ENCODE data around the gene UBASH3B.

UBASH3B gene

GRCh38 chr11:122773781-122774266, 118.3 kb downstream of the UBASH3B start:
- Histone ChIP-seq H3K27me3 (ENCODE audit: control insufficient read depth in 1 of 2, insufficient read depth in 2 of 2, low read length in 2 of 2) (peaks cover 0 to 2% of the 10 kb centered on the region in 2 donors), H3K36me3 (ENCODE audit: control insufficient read depth in 2 of 2, insufficient read depth in 2 of 2, low read length in 2 of 2) (no peaks in the 10 kb centered on the region), H3K4me1 (ENCODE audit: control insufficient read depth, insufficient read depth, low read length) (no peaks in the 10 kb centered on the region), H3K9ac (ENCODE audit: low read length in 2 of 2) (no peak overlapping the region), H3K27ac (ENCODE audit: low read length) (no peak overlapping the region), H3K4me3 (ENCODE audit: low read length in 2 of 2) (no peak overlapping the region), H3K9me3 (ENCODE audit: control insufficient read depth in 2 of 2, low read length in 2 of 2) (no peaks in the 10 kb centered on the region)

- H3K4me3 ChIP-seq (ENCODE audit: low read length in 2 of 2): no peak overlapping the region
- no peaks in the 10 kb centered on the region for H3K9me3 ChIP-seq (ENCODE audit: control insufficient read depth in 2 of 2, low read length in 2 of 2)
- no peaks in the 10 kb centered on the region for H3K36me3 ChIP-seq (ENCODE audit: control insufficient read depth in 2 of 2, insufficient read depth in 2 of 2, low read length in 2 of 2)
- no peak overlapping the region for H3K9ac ChIP-seq (ENCODE audit: low read length in 2 of 2)
- no peak overlapping the region for H3K27ac ChIP-seq (ENCODE audit: low read length)
- peaks cover 0 to 2% of the 10 kb centered on the region in 2 donors for H3K27me3 ChIP-seq (ENCODE audit: control insufficient read depth in 1 of 2, insufficient read depth in 2 of 2, low read length in 2 of 2)
- peaks cover 1% of the 10 kb centered on the region for H3K4me1 ChIP-seq (ENCODE audit: control insufficient read depth, insufficient read depth, low read length)
These were observed 120.3 kb downstream of the UBASH3B start for GRCh38 chr11:122775675-122776271.

GRCh38 chr11:122776546-122776945, 121.0 kb downstream of the UBASH3B start:
- Histone ChIP-seq H3K4me1 (ENCODE audit: control insufficient read depth, insufficient read depth, low read length) (peaks cover 7% of the 10 kb centered on the region), H3K9ac (ENCODE audit: low read length in 2 of 2) (no peak overlapping the region), H3K27me3 (ENCODE audit: control insufficient read depth in 1 of 2, insufficient read depth in 2 of 2, low read length in 2 of 2) (peaks cover 0 to 2% of the 10 kb centered on the region in 2 donors), H3K36me3 (ENCODE audit: control insufficient read depth in 2 of 2, insufficient read depth in 2 of 2, low read length in 2 of 2) (no peaks in the 10 kb centered on the region), H3K27ac (ENCODE audit: low read length) (no peak overlapping the region), H3K9me3 (ENCODE audit: control insufficient read depth in 2 of 2, low read length in 2 of 2) (no peaks in the 10 kb centered on the region), H3K4me3 (ENCODE audit: low read length in 2 of 2) (no peak overlapping the region)

- Histone ChIP-seq H3K4me3 (ENCODE audit: low read length in 2 of 2) (no peak overlapping the region), H3K27ac (ENCODE audit: low read length) (no peak overlapping the region), H3K9ac (ENCODE audit: low read length in 2 of 2) (no peak overlapping the region), H3K4me1 (ENCODE audit: control insufficient read depth, insufficient read depth, low read length) (peaks cover 7% of the 10 kb centered on the region), H3K27me3 (ENCODE audit: control insufficient read depth in 1 of 2, insufficient read depth in 2 of 2, low read length in 2 of 2) (peaks cover 0 to 2% of the 10 kb centered on the region in 2 donors), H3K9me3 (ENCODE audit: control insufficient read depth in 2 of 2, low read length in 2 of 2) (no peaks in the 10 kb centered on the region), H3K36me3 (ENCODE audit: control insufficient read depth in 2 of 2, insufficient read depth in 2 of 2, low read length in 2 of 2) (no peaks in the 10 kb centered on the region)
These were observed 121.8 kb downstream of the UBASH3B start for GRCh38 chr11:122777343-122777742.

- no peak overlapping the region for H3K27ac ChIP-seq (ENCODE audit: low read length)
- no peak overlapping the region for H3K9ac ChIP-seq (ENCODE audit: low read length in 2 of 2)
- no peaks in the 10 kb centered on the region for H3K9me3 ChIP-seq (ENCODE audit: control insufficient read depth in 2 of 2, low read length in 2 of 2)
- peaks cover 0 to 2% of the 10 kb centered on the region in 2 donors for H3K27me3 ChIP-seq (ENCODE audit: control insufficient read depth in 1 of 2, insufficient read depth in 2 of 2, low read length in 2 of 2)
- no peaks in the 10 kb centered on the region for H3K36me3 ChIP-seq (ENCODE audit: control insufficient read depth in 2 of 2, insufficient read depth in 2 of 2, low read length in 2 of 2)
- H3K4me1 ChIP-seq (ENCODE audit: control insufficient read depth, insufficient read depth, low read length): peaks cover 7% of the 10 kb centered on the region
- H3K4me3 ChIP-seq (ENCODE audit: low read length in 2 of 2): no peak overlapping the region
These were observed 122.6 kb downstream of the UBASH3B start for GRCh38 chr11:122778148-122778547.

GRCh38 chr11:122779047-122779629, 123.6 kb downstream of the UBASH3B start:
- H3K4me1 ChIP-seq (ENCODE audit: control insufficient read depth, insufficient read depth, low read length): peaks cover 7% of the 10 kb centered on the region
- H3K27ac ChIP-seq (ENCODE audit: low read length): no peak overlapping the region
- H3K36me3 ChIP-seq (ENCODE audit: control insufficient read depth in 2 of 2, insufficient read depth in 2 of 2, low read length in 2 of 2): no peaks in the 10 kb centered on the region
- H3K9ac ChIP-seq (ENCODE audit: low read length in 2 of 2): no peak overlapping the region
- no peaks in the 10 kb centered on the region for H3K9me3 ChIP-seq (ENCODE audit: control insufficient read depth in 2 of 2, low read length in 2 of 2)
- H3K27me3 ChIP-seq (ENCODE audit: control insufficient read depth in 1 of 2, insufficient read depth in 2 of 2, low read length in 2 of 2): peaks cover 0 to 2% of the 10 kb centered on the region in 2 donors
- no peak overlapping the region for H3K4me3 ChIP-seq (ENCODE audit: low read length in 2 of 2)

GRCh38 chr11:122780296-122780949, 124.9 kb downstream of the UBASH3B start:
- no peak overlapping the region for H3K27ac ChIP-seq (ENCODE audit: low read length)
- no peaks in the 10 kb centered on the region for H3K36me3 ChIP-seq (ENCODE audit: control insufficient read depth in 2 of 2, insufficient read depth in 2 of 2, low read length in 2 of 2)
- H3K27me3 ChIP-seq (ENCODE audit: control insufficient read depth in 1 of 2, insufficient read depth in 2 of 2, low read length in 2 of 2): no peaks in the 10 kb centered on the region
- no peak overlapping the region for H3K9ac ChIP-seq (ENCODE audit: low read length in 2 of 2)
- no peak overlapping the region for H3K4me3 ChIP-seq (ENCODE audit: low read length in 2 of 2)
- H3K9me3 ChIP-seq (ENCODE audit: control insufficient read depth in 2 of 2, low read length in 2 of 2): no peaks in the 10 kb centered on the region
- peaks cover 15% of the 10 kb centered on the region for H3K4me1 ChIP-seq (ENCODE audit: control insufficient read depth, insufficient read depth, low read length)

- Histone ChIP-seq H3K27ac (ENCODE audit: low read length) (no peak overlapping the region), H3K36me3 (ENCODE audit: control insufficient read depth in 2 of 2, insufficient read depth in 2 of 2, low read length in 2 of 2) (no peaks in the 10 kb centered on the region), H3K9ac (ENCODE audit: low read length in 2 of 2) (no peak overlapping the region), H3K4me1 (ENCODE audit: control insufficient read depth, insufficient read depth, low read length) (peaks cover 15% of the 10 kb centered on the region), H3K9me3 (ENCODE audit: control insufficient read depth in 2 of 2, low read length in 2 of 2) (no peaks in the 10 kb centered on the region), H3K27me3 (ENCODE audit: control insufficient read depth in 1 of 2, insufficient read depth in 2 of 2, low read length in 2 of 2) (no peaks in the 10 kb centered on the region), H3K4me3 (ENCODE audit: low read length in 2 of 2) (no peak overlapping the region)
These were observed 126.1 kb downstream of the UBASH3B start for GRCh38 chr11:122781378-122782195.

- Histone ChIP-seq H3K9me3 (ENCODE audit: control insufficient read depth in 2 of 2, low read length in 2 of 2) (no peaks in the 10 kb centered on the region), H3K4me1 (ENCODE audit: control insufficient read depth, insufficient read depth, low read length) (peaks cover 15% of the 10 kb centered on the region), H3K9ac (ENCODE audit: low read length in 2 of 2) (no peak overlapping the region), H3K36me3 (ENCODE audit: control insufficient read depth in 2 of 2, insufficient read depth in 2 of 2, low read length in 2 of 2) (no peaks in the 10 kb centered on the region), H3K27ac (ENCODE audit: low read length) (no peak overlapping the region), H3K4me3 (ENCODE audit: low read length in 2 of 2) (no peak overlapping the region), H3K27me3 (ENCODE audit: control insufficient read depth in 1 of 2, insufficient read depth in 2 of 2, low read length in 2 of 2) (no peaks in the 10 kb centered on the region)
These were observed 126.7 kb downstream of the UBASH3B start for GRCh38 chr11:122782222-122782621.

GRCh38 chr11:122784325-122784955, 128.9 kb downstream of the UBASH3B start:
- Histone ChIP-seq H3K4me3 (ENCODE audit: low read length in 2 of 2) (no peak overlapping the region), H3K36me3 (ENCODE audit: control insufficient read depth in 2 of 2, insufficient read depth in 2 of 2, low read length in 2 of 2) (peaks cover 0 to 2% of the 10 kb centered on the region in 2 donors), H3K4me1 (ENCODE audit: control insufficient read depth, insufficient read depth, low read length) (peaks cover 15% of the 10 kb centered on the region), H3K27me3 (ENCODE audit: control insufficient read depth in 1 of 2, insufficient read depth in 2 of 2, low read length in 2 of 2) (no peaks in the 10 kb centered on the region), H3K9me3 (ENCODE audit: control insufficient read depth in 2 of 2, low read length in 2 of 2) (no peaks in the 10 kb centered on the region), H3K9ac (ENCODE audit: low read length in 2 of 2) (no peak overlapping the region), H3K27ac (ENCODE audit: low read length) (no peak overlapping the region)
